WTC11 (cell line): ENCODE data around the gene TSPAN4. TPM values are rescaled to one million over a fixed set of nuclear protein-coding genes. Genes with fewer than 3 reads are reported as not detected.

Experiments used
- ATAC-seq: fragments of 200-7000 bp; cut with Tn5 transposase; 2 replicates; pipeline ENCODE4 v1.10.0; 2021; ENCODE audit warnings: mild to moderate bottlenecking, moderate library complexity
- CTCF ChIA-PET: fragments of 300-600 bp; sonication (Branson Sonifier 250); formaldehyde crosslinking; loops from one replicate; lab custom pipeline; 2021; ENCODE audit warnings: antibody characterized with exemption; lab: Charles Lee
- POLR2A ChIA-PET: fragments of 350-600 bp; sonication (Branson Sonifier 250); formaldehyde crosslinking; loops from one replicate; lab custom pipeline; 2021; ENCODE audit warnings: antibody characterized with exemption; lab: Charles Lee
- DNase-seq: peaks from one replicate; pipeline ENCODE4 v3.0.0; 2021; ENCODE audit warnings: low spot score
- H3K27ac Mint-ChIP-seq: 2 replicates; pipeline ENCODE4 v1.8.0; 2021; ENCODE audit warnings: mixed read lengths
- H3K27me3 Mint-ChIP-seq: 2 replicates; pipeline ENCODE4 v1.8.0; 2021; ENCODE audit warnings: low read depth, mild to moderate bottlenecking, moderate library complexity, mixed read lengths
- H3K36me3 Mint-ChIP-seq: 2 replicates; pipeline ENCODE4 v1.8.0; 2021; ENCODE audit warnings: mixed read lengths
- H3K4me1 Mint-ChIP-seq: 2 replicates; pipeline ENCODE4 v1.8.0; 2022; ENCODE audit warnings: mixed read lengths
- H3K4me3 Mint-ChIP-seq: 2 replicates; pipeline ENCODE4 v1.8.0; 2021; ENCODE audit warnings: mild to moderate bottlenecking, moderate library complexity, mixed read lengths
- H3K9me3 Mint-ChIP-seq: 2 replicates; pipeline ENCODE4 v1.8.0; 2021; ENCODE audit warnings: mixed read lengths
- ETV6 ChIP-seq: sonication (generic); formaldehyde crosslinking; IDR thresholded peaks from 2 replicates; pipeline ENCODE4 v1.8.1; 2022; ENCODE audit warnings: mild to moderate bottlenecking, missing genetic modification reagents
- FOXJ3 ChIP-seq: sonication (generic); formaldehyde crosslinking; IDR thresholded peaks from 2 replicates; pipeline ENCODE4 v1.9.0; 2021; ENCODE audit warnings: missing genetic modification reagents, mild to moderate bottlenecking, borderline replicate concordance
- GTF2I ChIP-seq: fragments of 250-450 bp; sonication (Bioruptor Pico); conservative IDR thresholded peaks from 2 replicates; pipeline ENCODE4 v1.4.0; 2021; ENCODE audit warnings: mild to moderate bottlenecking
- HMGA2 ChIP-seq: fragments of 250-450 bp; sonication (Bioruptor Pico); IDR thresholded peaks from 2 replicates; pipeline ENCODE4 v1.4.0; 2021; ENCODE audit warnings: mild to moderate bottlenecking, moderate library complexity
- IRF2 ChIP-seq: sonication (generic); formaldehyde crosslinking; IDR thresholded peaks from 2 replicates; pipeline ENCODE4 v1.8.0; 2022; ENCODE audit warnings: low read depth, missing genetic modification reagents, borderline replicate concordance
- MYBL2 ChIP-seq: sonication (generic); formaldehyde crosslinking; IDR thresholded peaks from 2 replicates; pipeline ENCODE4 v1.8.1; 2023; ENCODE audit warnings: mild to moderate bottlenecking, moderate library complexity, missing genetic modification reagents
- NFATC4 ChIP-seq: fragments of 250-450 bp; sonication (Bioruptor Pico); IDR thresholded peaks from 2 replicates; pipeline ENCODE4 v1.9.0; 2021; ENCODE audit warnings: mild to moderate bottlenecking
- RORB ChIP-seq: fragments of 250-450 bp; sonication (Bioruptor Pico); IDR thresholded peaks from 2 replicates; pipeline ENCODE4 v1.9.0; 2021; ENCODE audit warnings: mild to moderate bottlenecking
- TEAD4 ChIP-seq: sonication (generic); formaldehyde crosslinking; IDR thresholded peaks from 2 replicates; pipeline ENCODE4 v1.8.0; 2022; ENCODE audit warnings: mild to moderate bottlenecking, missing genetic modification reagents
- ZNF263 ChIP-seq: sonication (generic); formaldehyde crosslinking; IDR thresholded peaks from 2 replicates; pipeline ENCODE4 v1.8.1; 2022; ENCODE audit warnings: low read depth, mild to moderate bottlenecking, moderate library complexity, missing genetic modification reagents
- ZNF317 ChIP-seq: sonication (generic); formaldehyde crosslinking; IDR thresholded peaks from 2 replicates; pipeline ENCODE4 v1.8.1; 2023; ENCODE audit warnings: low read depth, mild to moderate bottlenecking, moderate library complexity, missing genetic modification reagents, borderline replicate concordance
- total RNA-seq: library from RNA; stranded (reverse); gene quantifications from 3 replicates; pipeline ENCODE4 v1.2.3, GENCODE V29; 2021
- TF ChIP-seq, protein P1 (sequence below): sonication (generic); formaldehyde crosslinking; IDR thresholded peaks from 2 replicates; pipeline ENCODE4 v1.8.0; 2023; ENCODE audit warnings: missing genetic modification reagents
- TF ChIP-seq, protein P2 (sequence below): sonication (generic); formaldehyde crosslinking; IDR thresholded peaks from 2 replicates; pipeline ENCODE4 v1.8.0; 2023; ENCODE audit warnings: missing genetic modification reagents, mild to moderate bottlenecking, borderline replicate concordance
- TF ChIP-seq, protein P3 (sequence below): fragments of 250-450 bp; sonication (Bioruptor Pico); IDR thresholded peaks from 2 replicates; pipeline ENCODE4 v1.9.0; 2021; ENCODE audit warnings: mild to moderate bottlenecking
- TF ChIP-seq, protein P4 (sequence below): fragments of 250-450 bp; sonication (Bioruptor Pico); IDR thresholded peaks from 2 replicates; pipeline ENCODE4 v2.1.2; 2022; ENCODE audit warnings: mild to moderate bottlenecking, moderate library complexity
- TF ChIP-seq, protein P5 (sequence below): sonication (generic); formaldehyde crosslinking; IDR thresholded peaks from 2 replicates; pipeline ENCODE4 v1.8.0; 2022; ENCODE audit warnings: mild to moderate bottlenecking, missing genetic modification reagents
- TF ChIP-seq, protein P6 (sequence below): fragments of 200-600 bp; IDR thresholded peaks from 2 replicates; pipeline ENCODE4 v1.8.0; 2022; ENCODE audit warnings: antibody characterized with exemption
- TF ChIP-seq, protein P7 (sequence below): fragments of 250-450 bp; sonication (Bioruptor Pico); IDR thresholded peaks from 2 replicates; pipeline ENCODE4 v1.9.0; 2021; ENCODE audit warnings: moderate library complexity, mild to moderate bottlenecking, inconsistent platforms, borderline replicate concordance

The TSPAN4 gene
- total RNA-seq, 1 experiment from 2014 or later, result 94.3 TPM

DNA sequence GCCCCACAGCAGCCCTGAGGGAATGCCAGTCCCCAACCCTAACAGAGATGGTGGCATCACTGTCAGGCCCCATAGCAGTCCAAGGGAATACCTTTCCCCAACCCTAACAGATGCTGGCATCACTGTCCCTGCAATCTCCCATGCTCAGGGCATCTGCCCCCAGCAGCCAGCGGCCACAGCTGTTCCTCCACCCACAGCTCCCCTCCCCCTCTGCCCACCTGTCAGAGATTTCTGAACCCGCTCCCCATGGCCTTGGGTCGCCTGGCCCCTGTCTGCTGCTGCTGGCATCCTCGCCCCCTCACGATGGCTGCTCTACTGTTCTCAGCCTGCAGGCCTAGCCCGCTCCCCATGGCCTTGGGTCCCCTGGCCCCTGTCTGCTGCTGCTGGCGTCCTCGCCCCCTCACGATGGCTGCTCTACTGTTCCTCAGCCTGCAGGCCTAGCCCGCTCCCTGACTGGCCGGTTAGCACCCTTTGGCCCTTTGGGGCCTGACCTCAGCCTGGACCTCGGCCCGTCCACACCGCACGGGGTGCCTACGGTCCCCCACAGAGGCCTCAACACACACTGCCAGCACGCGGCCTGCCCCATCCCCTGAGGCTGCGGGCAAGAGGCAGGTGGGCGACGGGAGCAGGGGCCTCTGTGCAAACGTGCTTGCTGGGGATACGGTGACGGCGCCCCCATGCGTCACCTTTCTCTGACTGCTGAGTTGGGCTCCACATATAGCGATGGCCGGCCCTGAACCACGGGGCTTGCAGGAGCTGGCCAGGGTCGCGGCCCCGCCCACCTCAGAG lies 47.2 kb downstream of the TSPAN4 start:
- Mint-ChIP-seq H3K4me3 (no peak overlapping the region), H3K27ac (no peak overlapping the region), H3K27me3 (no peaks in the 10 kb centered on the region), H3K36me3 (peaks cover 16% of the 10 kb centered on the region), H3K9me3 (no peaks in the 10 kb centered on the region), H3K4me1 (no peaks in the 10 kb centered on the region)
- POLR2A ChIA-PET, result no interaction called here
- peak; percentile 65 for DNase-seq
- TF ChIP-seq ETV6 (CRISPR knock-in tag) (no peak), RORB (CRISPR knock-in tag) (no peak), ZNF263 (CRISPR knock-in tag) (no peak), HMGA2 (CRISPR knock-in tag) (no peak), NFATC4 (no peak), IRF2 (CRISPR knock-in tag) (no peak), TEAD4 (CRISPR knock-in tag) (no peak)
- TF ChIP-seq, protein P1, sequence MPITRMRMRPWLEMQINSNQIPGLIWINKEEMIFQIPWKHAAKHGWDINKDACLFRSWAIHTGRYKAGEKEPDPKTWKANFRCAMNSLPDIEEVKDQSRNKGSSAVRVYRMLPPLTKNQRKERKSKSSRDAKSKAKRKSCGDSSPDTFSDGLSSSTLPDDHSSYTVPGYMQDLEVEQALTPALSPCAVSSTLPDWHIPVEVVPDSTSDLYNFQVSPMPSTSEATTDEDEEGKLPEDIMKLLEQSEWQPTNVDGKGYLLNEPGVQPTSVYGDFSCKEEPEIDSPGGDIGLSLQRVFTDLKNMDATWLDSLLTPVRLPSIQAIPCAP (CRISPR knock-in tag), result no peak
- TF ChIP-seq, protein P2, sequence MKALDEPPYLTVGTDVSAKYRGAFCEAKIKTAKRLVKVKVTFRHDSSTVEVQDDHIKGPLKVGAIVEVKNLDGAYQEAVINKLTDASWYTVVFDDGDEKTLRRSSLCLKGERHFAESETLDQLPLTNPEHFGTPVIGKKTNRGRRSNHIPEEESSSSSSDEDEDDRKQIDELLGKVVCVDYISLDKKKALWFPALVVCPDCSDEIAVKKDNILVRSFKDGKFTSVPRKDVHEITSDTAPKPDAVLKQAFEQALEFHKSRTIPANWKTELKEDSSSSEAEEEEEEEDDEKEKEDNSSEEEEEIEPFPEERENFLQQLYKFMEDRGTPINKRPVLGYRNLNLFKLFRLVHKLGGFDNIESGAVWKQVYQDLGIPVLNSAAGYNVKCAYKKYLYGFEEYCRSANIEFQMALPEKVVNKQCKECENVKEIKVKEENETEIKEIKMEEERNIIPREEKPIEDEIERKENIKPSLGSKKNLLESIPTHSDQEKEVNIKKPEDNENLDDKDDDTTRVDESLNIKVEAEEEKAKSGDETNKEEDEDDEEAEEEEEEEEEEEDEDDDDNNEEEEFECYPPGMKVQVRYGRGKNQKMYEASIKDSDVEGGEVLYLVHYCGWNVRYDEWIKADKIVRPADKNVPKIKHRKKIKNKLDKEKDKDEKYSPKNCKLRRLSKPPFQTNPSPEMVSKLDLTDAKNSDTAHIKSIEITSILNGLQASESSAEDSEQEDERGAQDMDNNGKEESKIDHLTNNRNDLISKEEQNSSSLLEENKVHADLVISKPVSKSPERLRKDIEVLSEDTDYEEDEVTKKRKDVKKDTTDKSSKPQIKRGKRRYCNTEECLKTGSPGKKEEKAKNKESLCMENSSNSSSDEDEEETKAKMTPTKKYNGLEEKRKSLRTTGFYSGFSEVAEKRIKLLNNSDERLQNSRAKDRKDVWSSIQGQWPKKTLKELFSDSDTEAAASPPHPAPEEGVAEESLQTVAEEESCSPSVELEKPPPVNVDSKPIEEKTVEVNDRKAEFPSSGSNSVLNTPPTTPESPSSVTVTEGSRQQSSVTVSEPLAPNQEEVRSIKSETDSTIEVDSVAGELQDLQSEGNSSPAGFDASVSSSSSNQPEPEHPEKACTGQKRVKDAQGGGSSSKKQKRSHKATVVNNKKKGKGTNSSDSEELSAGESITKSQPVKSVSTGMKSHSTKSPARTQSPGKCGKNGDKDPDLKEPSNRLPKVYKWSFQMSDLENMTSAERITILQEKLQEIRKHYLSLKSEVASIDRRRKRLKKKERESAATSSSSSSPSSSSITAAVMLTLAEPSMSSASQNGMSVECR, result no peak
- TF ChIP-seq, protein P3, sequence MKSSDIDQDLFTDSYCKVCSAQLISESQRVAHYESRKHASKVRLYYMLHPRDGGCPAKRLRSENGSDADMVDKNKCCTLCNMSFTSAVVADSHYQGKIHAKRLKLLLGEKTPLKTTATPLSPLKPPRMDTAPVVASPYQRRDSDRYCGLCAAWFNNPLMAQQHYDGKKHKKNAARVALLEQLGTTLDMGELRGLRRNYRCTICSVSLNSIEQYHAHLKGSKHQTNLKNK (CRISPR knock-in tag), result no peak
- CTCF ChIA-PET, result interaction anchor here (0.6 to 2.9 kb wide), 10 partner anchors 8 to 162 kb away, joined by 3 to 11 read pairs (median 3); no protein-coding TSS in a partner anchor
- peak; percentile 12 for ATAC-seq

DNA sequence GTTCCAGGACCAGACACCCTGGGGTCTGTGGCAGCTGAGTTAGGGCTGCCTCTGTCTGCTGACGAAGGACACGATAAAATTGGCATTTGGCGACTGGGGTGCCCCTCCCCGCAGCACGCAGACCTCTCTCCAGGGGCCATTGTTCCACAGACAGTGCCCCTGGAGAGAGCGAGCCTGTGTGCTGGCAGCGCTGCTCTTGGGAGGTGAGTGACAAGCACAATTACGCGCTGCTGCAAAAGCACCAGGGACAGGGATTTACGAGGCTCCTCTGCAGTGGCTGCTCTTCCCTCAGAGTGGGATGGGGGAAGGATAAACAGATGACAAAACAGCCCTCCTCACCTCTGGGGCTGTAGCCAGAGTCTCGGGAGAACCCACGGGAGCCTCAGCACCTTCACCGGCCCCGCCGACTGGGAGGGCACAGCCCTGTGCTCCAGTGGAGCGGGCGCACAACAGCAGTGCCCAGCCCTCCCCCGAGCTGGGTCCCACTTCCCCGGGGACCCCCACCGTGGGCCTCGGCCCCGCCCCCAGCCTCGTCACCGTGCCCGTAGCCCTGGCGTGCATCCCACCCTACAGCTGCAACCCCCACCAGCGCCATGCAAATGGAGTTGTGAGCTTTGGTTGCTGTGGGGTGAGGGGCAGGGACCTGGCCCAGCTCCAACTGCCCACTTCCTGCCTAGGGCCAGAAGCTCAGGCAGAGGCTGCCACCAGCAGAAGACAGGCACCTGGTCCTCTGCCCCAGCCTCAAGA lies 48.3 kb downstream of the TSPAN4 start:
- peak overlapping the region; percentile 49 for H3K27ac Mint-ChIP-seq
- H3K36me3 Mint-ChIP-seq, result peaks cover 13% of the 10 kb centered on the region
- H3K4me3 Mint-ChIP-seq, result no peak overlapping the region
- POLR2A ChIA-PET, result no interaction called here
- TF ChIP-seq, protein P4, sequence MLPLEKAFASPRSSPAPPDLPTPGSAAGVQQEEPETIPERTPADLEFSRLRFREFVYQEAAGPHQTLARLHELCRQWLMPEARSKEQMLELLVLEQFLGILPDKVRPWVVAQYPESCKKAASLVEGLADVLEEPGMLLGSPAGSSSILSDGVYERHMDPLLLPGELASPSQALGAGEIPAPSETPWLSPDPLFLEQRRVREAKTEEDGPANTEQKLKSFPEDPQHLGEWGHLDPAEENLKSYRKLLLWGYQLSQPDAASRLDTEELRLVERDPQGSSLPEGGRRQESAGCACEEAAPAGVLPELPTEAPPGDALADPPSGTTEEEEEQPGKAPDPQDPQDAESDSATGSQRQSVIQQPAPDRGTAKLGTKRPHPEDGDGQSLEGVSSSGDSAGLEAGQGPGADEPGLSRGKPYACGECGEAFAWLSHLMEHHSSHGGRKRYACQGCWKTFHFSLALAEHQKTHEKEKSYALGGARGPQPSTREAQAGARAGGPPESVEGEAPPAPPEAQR (CRISPR knock-in tag), result no peak
- TF ChIP-seq, protein P5, sequence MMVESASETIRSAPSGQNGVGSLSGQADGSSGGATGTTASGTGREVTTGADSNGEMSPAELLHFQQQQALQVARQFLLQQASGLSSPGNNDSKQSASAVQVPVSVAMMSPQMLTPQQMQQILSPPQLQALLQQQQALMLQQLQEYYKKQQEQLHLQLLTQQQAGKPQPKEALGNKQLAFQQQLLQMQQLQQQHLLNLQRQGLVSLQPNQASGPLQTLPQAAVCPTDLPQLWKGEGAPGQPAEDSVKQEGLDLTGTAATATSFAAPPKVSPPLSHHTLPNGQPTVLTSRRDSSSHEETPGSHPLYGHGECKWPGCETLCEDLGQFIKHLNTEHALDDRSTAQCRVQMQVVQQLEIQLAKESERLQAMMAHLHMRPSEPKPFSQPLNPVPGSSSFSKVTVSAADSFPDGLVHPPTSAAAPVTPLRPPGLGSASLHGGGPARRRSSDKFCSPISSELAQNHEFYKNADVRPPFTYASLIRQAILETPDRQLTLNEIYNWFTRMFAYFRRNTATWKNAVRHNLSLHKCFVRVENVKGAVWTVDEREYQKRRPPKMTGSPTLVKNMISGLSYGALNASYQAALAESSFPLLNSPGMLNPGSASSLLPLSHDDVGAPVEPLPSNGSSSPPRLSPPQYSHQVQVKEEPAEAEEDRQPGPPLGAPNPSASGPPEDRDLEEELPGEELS, result no peak
- TF ChIP-seq, protein P1 (CRISPR knock-in tag), result no peak
- no peak for TF ChIP-seq ZNF317
- TF ChIP-seq, protein P6, sequence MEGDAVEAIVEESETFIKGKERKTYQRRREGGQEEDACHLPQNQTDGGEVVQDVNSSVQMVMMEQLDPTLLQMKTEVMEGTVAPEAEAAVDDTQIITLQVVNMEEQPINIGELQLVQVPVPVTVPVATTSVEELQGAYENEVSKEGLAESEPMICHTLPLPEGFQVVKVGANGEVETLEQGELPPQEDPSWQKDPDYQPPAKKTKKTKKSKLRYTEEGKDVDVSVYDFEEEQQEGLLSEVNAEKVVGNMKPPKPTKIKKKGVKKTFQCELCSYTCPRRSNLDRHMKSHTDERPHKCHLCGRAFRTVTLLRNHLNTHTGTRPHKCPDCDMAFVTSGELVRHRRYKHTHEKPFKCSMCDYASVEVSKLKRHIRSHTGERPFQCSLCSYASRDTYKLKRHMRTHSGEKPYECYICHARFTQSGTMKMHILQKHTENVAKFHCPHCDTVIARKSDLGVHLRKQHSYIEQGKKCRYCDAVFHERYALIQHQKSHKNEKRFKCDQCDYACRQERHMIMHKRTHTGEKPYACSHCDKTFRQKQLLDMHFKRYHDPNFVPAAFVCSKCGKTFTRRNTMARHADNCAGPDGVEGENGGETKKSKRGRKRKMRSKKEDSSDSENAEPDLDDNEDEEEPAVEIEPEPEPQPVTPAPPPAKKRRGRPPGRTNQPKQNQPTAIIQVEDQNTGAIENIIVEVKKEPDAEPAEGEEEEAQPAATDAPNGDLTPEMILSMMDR, result no peak
- no peak for TF ChIP-seq GTF2I
- no peak for TF ChIP-seq FOXJ3 (CRISPR knock-in tag)
- TF ChIP-seq, protein P7, sequence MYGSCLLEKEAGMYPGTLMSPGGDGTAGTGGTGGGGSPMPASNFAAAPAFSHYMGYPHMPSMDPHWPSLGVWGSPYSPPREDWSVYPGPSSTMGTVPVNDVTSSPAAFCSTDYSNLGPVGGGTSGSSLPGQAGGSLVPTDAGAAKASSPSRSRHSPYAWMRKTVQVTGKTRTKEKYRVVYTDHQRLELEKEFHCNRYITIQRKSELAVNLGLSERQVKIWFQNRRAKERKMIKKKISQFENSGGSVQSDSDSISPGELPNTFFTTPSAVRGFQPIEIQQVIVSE, result no peak
- no peak for TF ChIP-seq MYBL2 (CRISPR knock-in tag)
- DNase-seq (no peak), ATAC-seq (no peak)
- H3K9me3 Mint-ChIP-seq, result no peaks in the 10 kb centered on the region
- no peaks in the 10 kb centered on the region for H3K4me1 Mint-ChIP-seq
- CTCF ChIA-PET, result interaction anchor here (0.6 to 2.9 kb wide), 10 partner anchors 20 to 169 kb away, joined by 3 to 11 read pairs (median 3); no protein-coding TSS in a partner anchor
- H3K27me3 Mint-ChIP-seq, result no peaks in the 10 kb centered on the region
